Esophagus mucosa (tissue), 1 donor: ENCODE measurements around the gene KRTAP19-2. TPM values are rescaled to one million over a fixed set of nuclear protein-coding genes. Genes with fewer than 3 reads are reported as not detected.

Source experiments
- total RNA-seq: library from RNA; stranded (reverse); gene quantifications from one replicate; pipeline ENCODE4 v1.2.4, GENCODE V29; 2023
- donor health status: DM: yes; HTN: yes; CAD: no.

The KRTAP19-2 gene
- total RNA-seq, 1 donor from 2014 or later = not detected

Other genes with a start within 250 kb of the KRTAP19-2 start
- not detected for gene KRTAP24-1, start 204.5 kb downstream of the KRTAP19-2 start, total RNA-seq
- not detected for gene KRTAP25-1, start 197.9 kb downstream of the KRTAP19-2 start, total RNA-seq
- gene KRTAP26-1, start 167.1 kb downstream of the KRTAP19-2 start, total RNA-seq = not detected
- not detected for gene KRTAP27-1, start 149.7 kb downstream of the KRTAP19-2 start, total RNA-seq
- gene KRTAP23-1, start 138.8 kb downstream of the KRTAP19-2 start, total RNA-seq = not detected
- not detected for gene KRTAP13-2, start 115.2 kb downstream of the KRTAP19-2 start, total RNA-seq
- gene KRTAP13-1, start 91.4 kb downstream of the KRTAP19-2 start, total RNA-seq = not detected
- gene KRTAP13-3, start 61.5 kb downstream of the KRTAP19-2 start, total RNA-seq = not detected
- not detected for gene KRTAP13-4, start 57.2 kb downstream of the KRTAP19-2 start, total RNA-seq
- not detected for gene KRTAP15-1, start 47.2 kb downstream of the KRTAP19-2 start, total RNA-seq
- gene KRTAP19-1, start 7.1 kb downstream of the KRTAP19-2 start, total RNA-seq = not detected
- gene KRTAP19-3, start 4.6 kb upstream of the KRTAP19-2 start, total RNA-seq = not detected
- gene KRTAP19-4, start 9.7 kb upstream of the KRTAP19-2 start, total RNA-seq = not detected
- gene KRTAP19-5, start 14.7 kb upstream of the KRTAP19-2 start, total RNA-seq = not detected
- gene KRTAP19-6, start 54.4 kb upstream of the KRTAP19-2 start, total RNA-seq = not detected
- gene KRTAP19-7, start 73.9 kb upstream of the KRTAP19-2 start, total RNA-seq = not detected
- not detected for gene KRTAP22-2, start 103.0 kb upstream of the KRTAP19-2 start, total RNA-seq
- gene KRTAP6-3, start 105.0 kb upstream of the KRTAP19-2 start, total RNA-seq = not detected
- gene KRTAP6-2, start 111.5 kb upstream of the KRTAP19-2 start, total RNA-seq = not detected
- gene KRTAP22-1, start 113.7 kb upstream of the KRTAP19-2 start, total RNA-seq = not detected
- gene KRTAP6-1, start 126.5 kb upstream of the KRTAP19-2 start, total RNA-seq = not detected
- gene KRTAP20-1, start 129.0 kb upstream of the KRTAP19-2 start, total RNA-seq = not detected
- not detected for gene KRTAP20-4, start 133.2 kb upstream of the KRTAP19-2 start, total RNA-seq
- not detected for gene KRTAP20-2, start 147.8 kb upstream of the KRTAP19-2 start, total RNA-seq
- not detected for gene KRTAP20-3, start 155.4 kb upstream of the KRTAP19-2 start, total RNA-seq
- not detected for gene KRTAP21-3, start 231.3 kb upstream of the KRTAP19-2 start, total RNA-seq